Activated CD4-positive, alpha-beta memory T cell treated with anti-CD3 and anti-CD28 coated beads, Interleukin-2, amount 10 ng/mL, durations not matched to agents 7 days and 5 days (primary cell): ENCODE measurements around the gene HDLBP. TPM values are rescaled to one million over a fixed set of nuclear protein-coding genes. Genes with fewer than 3 reads are reported as not detected.

ENCODE experiments used
- CTCF ChIA-PET: fragments of 350-600 bp; sonication (Branson Sonifier 250); formaldehyde crosslinking; loops from one replicate; lab custom pipeline; 2021; ENCODE audit warnings: antibody characterized with exemption, inconsistent platforms; lab: Charles Lee
- POLR2A ChIA-PET: fragments of 350-600 bp; sonication (Branson Sonifier 250); formaldehyde crosslinking; loops from one replicate; lab custom pipeline; 2021; ENCODE audit warnings: antibody characterized with exemption; lab: Charles Lee
- DNase-seq: peaks from one replicate; pipeline ENCODE4 v3.0.0-alpha.2; 2020
- H3K27ac Mint-ChIP-seq: one replicate; pipeline ENCODE4 v1.8.0; 2021; ENCODE audit warnings: mild to moderate bottlenecking, mixed read lengths
- H3K27me3 Mint-ChIP-seq: one replicate; pipeline ENCODE4 v1.8.0; 2021; ENCODE audit warnings: mixed read lengths
- H3K36me3 Mint-ChIP-seq: one replicate; pipeline ENCODE4 v1.8.0; 2021; ENCODE audit warnings: low read depth, mixed read lengths
- H3K4me1 Mint-ChIP-seq: one replicate; pipeline ENCODE4 v1.8.0; 2021; ENCODE audit warnings: mixed read lengths
- H3K4me3 Mint-ChIP-seq: one replicate; pipeline ENCODE4 v1.8.0; 2021; ENCODE audit warnings: mild to moderate bottlenecking, mixed read lengths
- H3K9me3 Mint-ChIP-seq: one replicate; pipeline ENCODE4 v1.8.0; 2021; ENCODE audit warnings: mixed read lengths
- total RNA-seq, 2 experiments: library from RNA; stranded (reverse); gene quantifications; one replicate each; pipeline ENCODE4 v1.2.3, GENCODE V29; 2021

The HDLBP gene, protein sequence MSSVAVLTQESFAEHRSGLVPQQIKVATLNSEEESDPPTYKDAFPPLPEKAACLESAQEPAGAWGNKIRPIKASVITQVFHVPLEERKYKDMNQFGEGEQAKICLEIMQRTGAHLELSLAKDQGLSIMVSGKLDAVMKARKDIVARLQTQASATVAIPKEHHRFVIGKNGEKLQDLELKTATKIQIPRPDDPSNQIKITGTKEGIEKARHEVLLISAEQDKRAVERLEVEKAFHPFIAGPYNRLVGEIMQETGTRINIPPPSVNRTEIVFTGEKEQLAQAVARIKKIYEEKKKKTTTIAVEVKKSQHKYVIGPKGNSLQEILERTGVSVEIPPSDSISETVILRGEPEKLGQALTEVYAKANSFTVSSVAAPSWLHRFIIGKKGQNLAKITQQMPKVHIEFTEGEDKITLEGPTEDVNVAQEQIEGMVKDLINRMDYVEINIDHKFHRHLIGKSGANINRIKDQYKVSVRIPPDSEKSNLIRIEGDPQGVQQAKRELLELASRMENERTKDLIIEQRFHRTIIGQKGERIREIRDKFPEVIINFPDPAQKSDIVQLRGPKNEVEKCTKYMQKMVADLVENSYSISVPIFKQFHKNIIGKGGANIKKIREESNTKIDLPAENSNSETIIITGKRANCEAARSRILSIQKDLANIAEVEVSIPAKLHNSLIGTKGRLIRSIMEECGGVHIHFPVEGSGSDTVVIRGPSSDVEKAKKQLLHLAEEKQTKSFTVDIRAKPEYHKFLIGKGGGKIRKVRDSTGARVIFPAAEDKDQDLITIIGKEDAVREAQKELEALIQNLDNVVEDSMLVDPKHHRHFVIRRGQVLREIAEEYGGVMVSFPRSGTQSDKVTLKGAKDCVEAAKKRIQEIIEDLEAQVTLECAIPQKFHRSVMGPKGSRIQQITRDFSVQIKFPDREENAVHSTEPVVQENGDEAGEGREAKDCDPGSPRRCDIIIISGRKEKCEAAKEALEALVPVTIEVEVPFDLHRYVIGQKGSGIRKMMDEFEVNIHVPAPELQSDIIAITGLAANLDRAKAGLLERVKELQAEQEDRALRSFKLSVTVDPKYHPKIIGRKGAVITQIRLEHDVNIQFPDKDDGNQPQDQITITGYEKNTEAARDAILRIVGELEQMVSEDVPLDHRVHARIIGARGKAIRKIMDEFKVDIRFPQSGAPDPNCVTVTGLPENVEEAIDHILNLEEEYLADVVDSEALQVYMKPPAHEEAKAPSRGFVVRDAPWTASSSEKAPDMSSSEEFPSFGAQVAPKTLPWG (N-terminal part only)
- total RNA-seq = 100 to 1,000 TPM; 190 to 193 TPM

DNA sequence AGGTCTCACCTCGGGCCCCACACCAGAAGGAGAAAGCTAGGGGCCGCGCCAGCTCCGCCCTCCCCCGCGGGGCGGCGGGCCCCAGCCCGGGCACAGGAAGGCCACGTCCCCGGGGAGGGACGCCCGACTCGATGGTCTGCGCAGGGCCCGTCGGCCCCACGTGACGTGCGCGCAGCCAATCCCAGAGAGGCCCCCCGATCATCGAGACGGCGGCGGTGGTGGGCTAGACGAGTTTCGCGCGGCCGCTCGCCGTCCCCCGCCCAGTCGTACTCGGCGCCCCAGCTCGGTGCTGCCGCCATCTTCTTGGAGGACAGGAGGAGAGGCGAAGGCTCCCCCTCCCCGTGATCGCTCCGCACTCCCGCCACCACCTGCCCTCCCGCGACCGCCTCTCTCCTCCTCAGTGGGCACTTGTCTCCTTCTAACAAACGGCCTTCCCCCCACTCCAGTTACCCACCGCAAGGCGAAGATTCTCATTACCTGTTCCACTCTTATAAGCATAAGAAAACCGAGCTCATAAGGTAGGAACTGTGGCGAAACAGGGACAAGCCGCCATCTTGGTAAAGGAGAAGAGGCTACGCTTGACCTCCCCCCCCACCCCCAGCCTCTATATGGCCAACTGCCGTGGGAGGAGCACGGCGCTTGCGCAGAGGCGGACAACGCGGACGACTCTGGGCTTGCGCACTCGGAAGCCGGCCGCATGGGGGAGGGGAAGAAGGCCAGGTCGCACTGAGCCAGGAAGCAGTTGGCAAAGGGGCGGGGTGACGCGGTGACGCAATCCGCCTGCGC is at the start of gene HDLBP:
Gene HDLBP (minus strand): TSS at position 580 of the 786 bp plus-strand sequence. CDS start 48,803 bp downstream, outside the sequence.
- no peaks in the 10 kb centered on the region for H3K27me3 Mint-ChIP-seq
- peak within 1 kb of the TSS; percentile 100 for H3K27ac Mint-ChIP-seq
- no peaks in the 10 kb centered on the region for H3K9me3 Mint-ChIP-seq
- ChIA-PET POLR2A (interaction anchor here (0.6 to 4.1 kb wide), 41 partner anchors 9 to 754 kb away, joined by 3 to 52 read pairs (median 4); partner anchors contain the start of genes ATG4B, D2HGDH, DTYMK and ING5), CTCF (interaction anchor here (1.0 to 1.7 kb wide), 4 partner anchors 23 to 387 kb away, joined by 3 read pairs; partner anchors contain the start of gene ING5)
- H3K4me1 Mint-ChIP-seq = peaks cover 69% of the 10 kb centered on the region
- peak within 1 kb of the TSS; percentile 100 for H3K4me3 Mint-ChIP-seq
- H3K36me3 Mint-ChIP-seq = peaks cover 37% of the 10 kb centered on the region
- DNase-seq = peak; percentile 100

DNA sequence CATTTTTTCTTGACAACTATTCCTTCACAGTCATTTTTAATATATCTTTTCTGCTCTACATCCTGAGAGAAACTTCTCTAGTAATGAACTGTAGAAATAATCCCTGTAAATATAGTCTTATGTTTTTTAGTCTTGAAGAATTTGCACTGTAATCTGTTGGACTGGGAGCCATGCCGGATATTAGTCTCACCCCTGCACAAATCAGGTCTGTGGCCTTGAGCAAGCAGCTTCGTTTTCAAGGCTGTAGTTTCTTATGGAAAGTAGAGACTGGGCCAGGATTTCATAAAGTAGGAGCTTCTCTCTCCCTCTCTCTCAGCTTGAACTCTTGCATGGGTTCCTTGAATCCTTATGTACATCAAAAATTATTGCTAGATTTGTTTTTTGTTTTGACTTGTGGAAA is 49.3 kb upstream of the HDLBP start:
- POLR2A ChIA-PET = no interaction called here
- CTCF ChIA-PET = no interaction called here
- H3K27ac Mint-ChIP-seq = no peak overlapping the region
- no peak overlapping the region for H3K4me3 Mint-ChIP-seq
- H3K36me3 Mint-ChIP-seq = no peaks in the 10 kb centered on the region
- H3K9me3 Mint-ChIP-seq = no peaks in the 10 kb centered on the region
- H3K4me1 Mint-ChIP-seq = peaks cover 3% of the 10 kb centered on the region
- no peak for DNase-seq
- no peaks in the 10 kb centered on the region for H3K27me3 Mint-ChIP-seq

DNA sequence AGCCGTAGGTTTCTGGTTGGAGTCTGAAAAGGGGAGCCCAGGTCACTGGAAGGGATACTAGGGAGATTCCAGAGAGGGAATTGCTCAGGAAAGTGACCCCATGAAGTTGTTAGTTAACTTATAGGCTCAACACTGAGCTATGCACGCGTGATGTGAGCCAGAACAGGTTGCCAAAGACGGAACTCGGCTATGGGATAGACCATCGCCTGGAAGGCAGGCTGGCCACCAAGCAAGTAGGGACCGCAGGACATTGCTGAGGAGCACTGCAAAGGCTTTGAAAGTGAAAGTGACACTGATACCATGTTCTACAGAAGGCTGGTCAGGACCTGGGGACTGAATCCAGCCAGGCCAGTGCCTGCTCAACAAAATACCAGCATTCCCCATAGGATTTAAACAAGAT is 48.0 kb upstream of the HDLBP start:
- H3K4me3 Mint-ChIP-seq = no peak overlapping the region
- POLR2A ChIA-PET = no interaction called here
- CTCF ChIA-PET = no interaction called here

DNA sequence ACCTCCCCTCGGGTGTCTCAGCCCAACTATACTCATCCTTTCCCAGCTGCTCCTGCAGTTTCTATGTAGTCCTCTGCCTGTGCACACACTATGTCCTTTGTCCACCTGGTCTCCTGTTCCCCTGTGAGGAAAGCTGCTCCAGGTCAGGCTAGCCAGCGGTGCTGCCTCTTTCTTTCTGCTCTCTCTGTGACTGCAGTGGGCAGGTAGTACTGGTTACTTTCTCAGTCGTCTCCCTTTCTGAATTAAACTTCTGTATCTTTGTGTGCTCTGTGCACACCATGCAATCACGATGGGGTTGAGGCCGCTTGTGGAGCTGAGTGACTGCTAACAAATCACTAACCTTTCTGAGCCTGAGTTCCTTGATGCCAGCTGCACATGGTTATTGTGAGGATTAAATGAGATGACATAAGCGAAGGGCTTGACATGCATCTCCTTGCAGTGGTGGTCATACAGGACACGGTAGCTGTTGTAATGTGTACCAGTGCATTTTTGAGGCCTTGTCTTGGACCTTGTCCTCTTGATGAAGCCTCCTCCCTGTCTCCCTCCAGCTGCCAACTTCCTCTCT is 44.1 kb upstream of the HDLBP start:
- POLR2A ChIA-PET = interaction anchor here (1.0 to 1.5 kb wide), 2 partner anchors 8 to 259 kb away, joined by 4 to 5 read pairs; no protein-coding TSS in a partner anchor

More for the DNA sequence above, 48.0 kb upstream of the HDLBP start:
- no peak overlapping the region for H3K27ac Mint-ChIP-seq
- H3K4me1 Mint-ChIP-seq = peaks cover 7% of the 10 kb centered on the region
- H3K36me3 Mint-ChIP-seq = no peaks in the 10 kb centered on the region
- no peaks in the 10 kb centered on the region for H3K27me3 Mint-ChIP-seq
- no peak for DNase-seq
- no peaks in the 10 kb centered on the region for H3K9me3 Mint-ChIP-seq

DNA sequence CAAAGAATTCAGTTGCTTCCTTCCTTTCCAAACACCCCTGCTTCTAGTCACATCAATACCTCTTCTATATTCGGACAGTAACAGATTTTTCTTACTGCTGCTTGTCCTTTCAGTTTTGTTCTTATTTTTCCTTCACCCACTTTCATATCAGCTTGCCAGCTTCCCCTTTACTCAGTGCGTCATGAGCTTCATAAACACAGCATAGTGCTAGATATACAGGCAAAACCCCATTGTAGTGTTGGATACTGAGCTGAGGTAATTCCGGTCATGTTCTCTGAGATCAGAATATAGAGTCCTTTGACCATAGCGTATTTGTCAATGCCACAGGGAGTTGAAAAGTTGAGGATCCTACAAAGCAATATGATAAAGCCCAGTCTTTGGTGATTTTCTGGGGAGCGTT is 43.0 kb upstream of the HDLBP start:
- ChIA-PET POLR2A (interaction anchor here (0.5 to 1.5 kb wide), 4 partner anchors 13 to 256 kb away, joined by 3 to 13 read pairs (median 4); partner anchors contain the start of genes HDLBP, MTERF4 and SEPTIN2), CTCF (interaction anchor here (1.5 to 1.6 kb wide), 2 partner anchors 86 to 240 kb away, joined by 3 to 5 read pairs; no protein-coding TSS in a partner anchor)
- H3K27ac Mint-ChIP-seq = no peak overlapping the region
- no peak overlapping the region for H3K4me3 Mint-ChIP-seq
- peaks cover 11% of the 10 kb centered on the region for H3K36me3 Mint-ChIP-seq
- no peaks in the 10 kb centered on the region for H3K27me3 Mint-ChIP-seq
- H3K4me1 Mint-ChIP-seq = peaks cover 21% of the 10 kb centered on the region
- no peak for DNase-seq
- no peaks in the 10 kb centered on the region for H3K9me3 Mint-ChIP-seq

More for the DNA sequence above, 44.1 kb upstream of the HDLBP start:
- Mint-ChIP-seq H3K4me1 (peaks cover 21% of the 10 kb centered on the region), H3K9me3 (no peaks in the 10 kb centered on the region), H3K36me3 (peaks cover 4% of the 10 kb centered on the region), H3K27me3 (no peaks in the 10 kb centered on the region), H3K4me3 (no peak overlapping the region), H3K27ac (no peak overlapping the region)
- no peak for DNase-seq
- CTCF ChIA-PET = interaction anchor here (1.6 kb wide), 1 partner anchor 85 kb away, joined by 3 read pairs; no protein-coding TSS in a partner anchor

DNA sequence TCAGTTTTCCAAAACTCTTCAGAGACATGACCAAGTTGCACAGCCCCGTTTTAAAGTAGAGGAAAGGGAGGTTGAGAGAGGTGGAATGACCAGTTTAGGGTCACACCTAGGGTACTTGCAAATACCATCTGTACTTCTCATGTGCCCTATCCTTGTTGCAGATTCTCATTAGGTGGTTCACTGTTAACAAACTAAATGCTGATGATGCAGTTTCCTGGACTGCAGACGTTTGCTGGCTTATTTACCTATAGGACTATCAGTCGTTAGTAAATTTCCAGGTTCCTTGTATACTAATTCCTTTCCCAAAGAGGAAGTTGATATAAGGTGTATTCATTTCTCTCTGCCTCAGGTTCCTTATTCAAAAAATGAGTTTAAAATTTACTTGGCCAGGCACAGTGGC is 42.1 kb upstream of the HDLBP start:
- CTCF ChIA-PET = interaction anchor here (1.5 kb wide), 1 partner anchor 241 kb away, joined by 5 read pairs; no protein-coding TSS in a partner anchor
- H3K9me3 Mint-ChIP-seq = no peaks in the 10 kb centered on the region
- no peaks in the 10 kb centered on the region for H3K27me3 Mint-ChIP-seq
- peak overlapping the region; percentile 72 for H3K4me3 Mint-ChIP-seq
- POLR2A ChIA-PET = interaction anchor here (1.0 to 1.5 kb wide), 3 partner anchors 14 to 43 kb away, joined by 3 to 13 read pairs (median 5); partner anchors contain the start of genes HDLBP and SEPTIN2
- no peak overlapping the region for H3K27ac Mint-ChIP-seq
- H3K4me1 Mint-ChIP-seq = peaks cover 26% of the 10 kb centered on the region
- no peak for DNase-seq
- H3K36me3 Mint-ChIP-seq = peaks cover 18% of the 10 kb centered on the region

DNA sequence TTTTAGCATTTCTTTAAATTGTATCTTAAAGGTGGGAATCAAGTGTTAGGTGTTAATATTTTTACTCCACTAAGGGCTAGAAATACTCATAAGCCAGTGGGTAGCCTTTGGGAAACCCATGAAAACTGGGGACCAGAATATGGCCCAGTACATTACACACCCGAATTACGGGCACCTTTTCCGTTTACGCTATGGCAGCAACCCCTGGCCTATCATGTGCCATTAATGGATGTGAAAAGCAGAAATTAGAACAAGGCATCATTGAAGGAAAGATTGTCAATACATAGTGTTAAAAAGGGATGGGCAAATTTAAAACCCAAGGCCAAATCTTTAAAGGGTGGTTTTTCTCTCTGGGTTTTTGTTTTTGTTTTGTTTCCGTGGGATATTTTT is 41.4 kb upstream of the HDLBP start:
- ChIA-PET CTCF (no interaction called here), POLR2A (interaction anchor here (1.5 kb wide), 1 partner anchor 255 kb away, joined by 3 read pairs; the partner anchor contains the start of gene MTERF4)
- no peak for DNase-seq
- H3K4me1 Mint-ChIP-seq = peaks cover 29% of the 10 kb centered on the region
- H3K27ac Mint-ChIP-seq = peak overlapping the region; percentile 66
- no peaks in the 10 kb centered on the region for H3K27me3 Mint-ChIP-seq
- peak overlapping the region; percentile 72 for H3K4me3 Mint-ChIP-seq
- H3K9me3 Mint-ChIP-seq = no peaks in the 10 kb centered on the region
- H3K36me3 Mint-ChIP-seq = peaks cover 23% of the 10 kb centered on the region

DNA sequence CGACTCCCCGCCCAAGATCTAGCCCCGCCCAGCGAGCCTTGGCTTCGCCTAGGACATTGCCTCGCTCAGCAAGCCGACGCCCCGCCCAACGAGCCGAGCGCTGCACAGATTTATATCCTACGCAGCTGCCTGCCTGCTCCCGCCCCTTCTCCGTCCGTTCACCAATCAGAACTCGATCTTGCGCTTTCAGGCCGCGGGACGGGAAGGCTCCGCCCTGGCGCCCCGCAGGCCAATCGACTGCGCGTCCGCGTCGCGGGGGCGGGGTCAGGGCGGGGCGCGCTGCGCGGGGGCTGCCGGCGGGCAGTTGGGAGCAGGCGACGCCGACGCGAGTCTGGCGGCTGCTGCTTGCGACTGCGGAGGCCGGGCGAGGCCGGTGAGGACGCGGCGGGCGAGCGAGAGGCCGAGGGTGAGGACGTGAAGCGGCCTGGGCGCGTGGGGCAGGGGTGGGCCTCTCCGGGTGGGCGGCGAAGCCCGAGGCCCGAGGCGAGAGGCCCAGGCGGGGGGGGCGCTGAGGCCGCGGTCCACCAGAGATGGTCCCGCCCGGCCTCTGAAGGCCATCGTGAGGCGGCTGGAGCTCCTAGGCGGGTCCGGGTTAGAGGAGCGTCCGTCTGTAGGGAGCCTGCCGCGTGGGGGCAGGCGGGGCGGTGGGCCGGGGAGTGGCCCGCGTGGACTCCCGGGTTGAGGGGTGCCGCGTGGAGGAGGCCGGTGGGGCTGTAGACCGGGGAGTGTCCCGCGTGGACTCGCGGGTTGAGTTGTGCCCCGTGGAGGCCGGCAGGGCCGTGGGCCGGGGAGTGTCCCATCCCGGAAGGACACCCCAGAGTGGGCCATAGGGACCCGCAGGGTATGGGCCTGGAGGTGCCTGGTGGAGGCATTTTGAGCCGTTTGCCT is 40.8 kb upstream of the HDLBP start, which contains the start of gene FARP2:
Gene FARP2 (plus strand): TSS at position 303 of the 888 bp plus-strand sequence. CDS start 16,823 bp downstream, outside the sequence.
- ChIA-PET POLR2A (interaction anchor here (1.5 kb wide), 1 partner anchor 254 kb away, joined by 3 read pairs; the partner anchor contains the start of gene MTERF4), CTCF (no interaction called here)
- Mint-ChIP-seq H3K27ac (peak within 1 kb of the TSS; percentile 89), H3K36me3 (peaks cover 29% of the 10 kb centered on the region), H3K4me3 (peak within 1 kb of the TSS; percentile 72), H3K9me3 (no peaks in the 10 kb centered on the region), H3K27me3 (no peaks in the 10 kb centered on the region), H3K4me1 (peaks cover 29% of the 10 kb centered on the region)
- DNase-seq = peak; percentile 96

DNA sequence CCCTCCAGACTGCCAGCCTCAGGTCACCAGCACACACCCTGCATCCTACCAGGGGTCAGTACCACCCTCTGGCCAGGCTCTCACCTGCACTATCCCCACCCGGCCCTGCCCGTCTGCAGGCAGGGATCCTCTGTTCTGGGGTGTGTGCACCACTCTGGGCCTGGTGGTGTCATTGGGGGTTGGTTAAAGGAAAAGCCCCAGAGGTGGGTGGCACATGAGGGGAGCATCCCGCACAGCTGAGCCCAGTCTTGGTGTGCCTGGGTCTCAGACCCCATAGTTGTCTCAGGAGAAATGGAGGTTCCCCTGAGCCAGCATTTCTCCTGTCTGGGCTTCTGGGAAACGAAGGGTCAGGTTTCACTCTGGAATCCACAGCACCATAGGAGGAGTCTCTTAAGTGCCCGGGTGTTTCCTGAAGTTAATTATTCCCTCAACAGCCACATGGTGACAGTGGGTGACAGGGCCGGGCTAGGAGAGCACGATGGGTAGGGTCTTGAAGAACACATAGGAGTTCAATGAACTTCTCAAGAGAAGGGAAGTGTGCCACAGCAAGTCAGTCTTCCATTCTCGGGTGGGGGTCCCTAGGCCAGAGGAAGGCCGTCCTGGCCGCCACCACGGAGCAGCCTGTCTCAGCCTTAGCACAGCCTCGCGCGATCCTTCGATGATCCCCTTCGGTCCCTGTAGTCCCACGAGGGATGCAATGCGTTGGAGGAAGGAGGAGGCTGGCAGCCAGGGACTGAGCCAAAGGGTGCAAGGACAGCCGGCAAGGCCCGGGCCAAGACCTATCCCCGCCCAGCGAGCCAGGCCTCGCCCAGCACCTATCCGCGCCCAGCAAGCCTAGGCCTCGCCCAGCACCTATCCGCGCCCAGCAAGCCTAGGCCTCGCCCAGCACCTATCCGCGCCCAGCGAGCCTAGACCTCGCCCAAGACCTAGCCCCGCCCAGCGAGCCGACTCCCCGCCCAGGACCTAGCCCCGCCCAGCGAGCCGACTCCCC is 39.5 kb upstream of the HDLBP start:
- ChIA-PET CTCF (no interaction called here), POLR2A (interaction anchor here (1.5 to 1.6 kb wide), 2 partner anchors 39 to 253 kb away, joined by 3 to 4 read pairs; partner anchors contain the start of genes HDLBP, MTERF4 and SEPTIN2)
- peaks cover 39% of the 10 kb centered on the region for H3K36me3 Mint-ChIP-seq
- H3K27ac Mint-ChIP-seq = peak overlapping the region; percentile 19
- no peaks in the 10 kb centered on the region for H3K9me3 Mint-ChIP-seq
- peak; percentile 66 for DNase-seq
- peak overlapping the region; percentile 9 for H3K4me3 Mint-ChIP-seq
- no peaks in the 10 kb centered on the region for H3K27me3 Mint-ChIP-seq
- H3K4me1 Mint-ChIP-seq = peaks cover 32% of the 10 kb centered on the region
